Fibroblast of lung (primary cell): ENCODE results near the gene FAM20C. TPM values are rescaled to one million over a fixed set of nuclear protein-coding genes. Genes with fewer than 3 reads are reported as not detected.

ENCODE experiments used
- DNase-seq, 2 donors: peaks; one replicate each; pipeline versions ENCODE4 v3.0.0 to v3.0.0-alpha.2; 2010; ENCODE audit warnings: low read depth in 2 of 2
- H2AFZ ChIP-seq: 2 replicates; pipeline ENCODE4 v1.5.1; 2012; ENCODE audit warnings: low read length, control low read depth, inconsistent platforms
- H3K27ac ChIP-seq: 2 replicates; pipeline ENCODE4 v1.5.1; 2011; ENCODE audit warnings: low read length, control low read depth; ENCODE audit not compliant: insufficient read depth
- H3K27me3 ChIP-seq: 2 replicates; pipeline ENCODE4 v1.5.1; 2011; ENCODE audit warnings: mild to moderate bottlenecking, low read length; ENCODE audit not compliant: control insufficient read depth, insufficient read depth
- H3K36me3 ChIP-seq: 2 replicates; pipeline ENCODE4 v1.5.1; 2011; ENCODE audit warnings: low read length; ENCODE audit not compliant: control insufficient read depth, insufficient read depth
- H3K4me1 ChIP-seq: 2 replicates; pipeline ENCODE4 v1.5.1; 2011; ENCODE audit warnings: low read length; ENCODE audit not compliant: control insufficient read depth, insufficient read depth; ENCODE audit errors: extremely low read depth
- H3K4me2 ChIP-seq: 2 replicates; pipeline ENCODE4 v1.5.1; 2011; ENCODE audit warnings: low read length, control low read depth; ENCODE audit not compliant: insufficient read depth; ENCODE audit errors: extremely low read depth
- H3K4me3 ChIP-seq, 4 experiments: fragments of 200-600 bp in 1 of 4; sonication (generic) in 1 of 4; replicated peaks in 1 of 4; 2 replicates each; pipeline ENCODE4 v1.5.1; 2011 to 2016; ENCODE audit warnings: low read length in 4 of 4, low read depth in 3 of 4, mild to moderate bottlenecking in 3 of 4, control low read depth in 2 of 4, inconsistent platforms in 1 of 4, mixed read lengths in 1 of 4; ENCODE audit not compliant: insufficient read depth in 1 of 4; ENCODE audit errors: control extremely low read depth in 1 of 4
- H3K79me2 ChIP-seq: 2 replicates; pipeline ENCODE4 v1.5.1; 2012; ENCODE audit warnings: mild to moderate bottlenecking, low read length, inconsistent platforms; ENCODE audit not compliant: control insufficient read depth, insufficient read depth
- H3K9ac ChIP-seq: 2 replicates; pipeline ENCODE4 v1.5.1; 2011; ENCODE audit warnings: mild to moderate bottlenecking, low read length, control low read depth; ENCODE audit not compliant: insufficient read depth
- H3K9me3 ChIP-seq: 2 replicates; pipeline ENCODE4 v1.5.1; 2012; ENCODE audit warnings: low read depth, low read length; ENCODE audit not compliant: control insufficient read depth, insufficient read depth
- H4K20me1 ChIP-seq: 2 replicates; pipeline ENCODE4 v1.5.1; 2011; ENCODE audit warnings: low read length; ENCODE audit not compliant: control insufficient read depth, insufficient read depth; ENCODE audit errors: extremely low read depth
- EZH2 ChIP-seq: IDR thresholded peaks from 2 replicates; pipeline ENCODE4 v1.5.1; 2012; ENCODE audit warnings: low read length, control low read depth, mild to moderate bottlenecking; ENCODE audit errors: missing control alignments
- polyA plus RNA-seq, 2 donors: library from polyadenylated mRNA; depleted of rRNA in 1 of 2; stranded (reverse) in 1 of 2; unstranded in 1 of 2; fragments of >200 nt; gene quantifications; 2 replicates each; pipeline ENCODE4 v1.2.1, GENCODE V29; 2011 to 2012; ENCODE audit warnings: missing spikeins in 1 of 2
- total RNA-seq: library from RNA; depleted of rRNA; stranded (reverse); fragments of >200 nt; gene quantifications from 2 replicates; pipeline ENCODE4 v1.2.1, GENCODE V29; 2014
- TF ChIP-seq, protein P1 (sequence below), 2 donors: IDR thresholded peaks in 1 of 2; conservative IDR thresholded peaks in 1 of 2; 1 replicate in 1 of 2; 2 replicates in 1 of 2; pipeline ENCODE4 v1.5.1; 2011 to 2012; ENCODE audit warnings: low read length in 2 of 2, control low read depth in 1 of 2, inconsistent platforms in 1 of 2, low read depth in 1 of 2, mild to moderate bottlenecking in 1 of 2

FAM20C gene
- total and polyA plus RNA-seq, 2 donors (not counting 1 experiment from before 2014, with no cell fraction given) = 31.8 to 70.7 TPM

DNA sequence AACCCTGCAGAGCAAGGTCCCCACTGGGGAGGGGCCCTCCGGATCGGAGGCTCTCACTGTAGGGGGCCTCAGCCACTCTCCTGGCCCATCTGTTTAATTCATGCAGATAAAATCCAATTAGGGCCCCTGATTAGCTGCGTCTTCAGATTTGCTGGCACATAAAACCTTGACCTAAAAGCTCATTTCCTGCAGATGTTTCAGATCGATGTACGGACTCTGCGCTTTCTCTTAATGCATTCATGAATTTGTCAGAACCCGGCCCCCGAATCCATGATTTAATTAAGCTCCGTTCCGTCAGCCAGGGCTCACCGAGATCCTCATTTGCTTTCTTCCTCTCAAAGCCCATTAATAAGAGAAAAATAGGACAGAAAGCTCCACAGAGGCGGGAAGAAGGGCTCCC lies 57.6 kb downstream of the FAM20C start:
- H3K9ac ChIP-seq = no peak overlapping the region
- no peaks in the 10 kb centered on the region for H4K20me1 ChIP-seq
- no peak overlapping the region for H3K27ac ChIP-seq
- no peak overlapping the region for H2AFZ ChIP-seq
- H3K27me3 ChIP-seq = no peaks in the 10 kb centered on the region
- H3K36me3 ChIP-seq = peaks cover 31% of the 10 kb centered on the region
- no peak for DNase-seq
- no peak overlapping the region for H3K4me2 ChIP-seq
- no peaks in the 10 kb centered on the region for H3K4me1 ChIP-seq
- H3K9me3 ChIP-seq = no peaks in the 10 kb centered on the region
- TF ChIP-seq, protein P1, sequence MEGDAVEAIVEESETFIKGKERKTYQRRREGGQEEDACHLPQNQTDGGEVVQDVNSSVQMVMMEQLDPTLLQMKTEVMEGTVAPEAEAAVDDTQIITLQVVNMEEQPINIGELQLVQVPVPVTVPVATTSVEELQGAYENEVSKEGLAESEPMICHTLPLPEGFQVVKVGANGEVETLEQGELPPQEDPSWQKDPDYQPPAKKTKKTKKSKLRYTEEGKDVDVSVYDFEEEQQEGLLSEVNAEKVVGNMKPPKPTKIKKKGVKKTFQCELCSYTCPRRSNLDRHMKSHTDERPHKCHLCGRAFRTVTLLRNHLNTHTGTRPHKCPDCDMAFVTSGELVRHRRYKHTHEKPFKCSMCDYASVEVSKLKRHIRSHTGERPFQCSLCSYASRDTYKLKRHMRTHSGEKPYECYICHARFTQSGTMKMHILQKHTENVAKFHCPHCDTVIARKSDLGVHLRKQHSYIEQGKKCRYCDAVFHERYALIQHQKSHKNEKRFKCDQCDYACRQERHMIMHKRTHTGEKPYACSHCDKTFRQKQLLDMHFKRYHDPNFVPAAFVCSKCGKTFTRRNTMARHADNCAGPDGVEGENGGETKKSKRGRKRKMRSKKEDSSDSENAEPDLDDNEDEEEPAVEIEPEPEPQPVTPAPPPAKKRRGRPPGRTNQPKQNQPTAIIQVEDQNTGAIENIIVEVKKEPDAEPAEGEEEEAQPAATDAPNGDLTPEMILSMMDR (conservative IDR thresholded peaks at IDR 0.05 in 1 of 2, IDR thresholded peaks at IDR 0.05 in 1 of 2; ENCODE audit: low read depth in 1 of 2, low read length in 2 of 2) = no peak
- no peak for TF ChIP-seq EZH2
- no peak overlapping the region for H3K4me3 ChIP-seq
- peaks cover 3% of the 10 kb centered on the region for H3K79me2 ChIP-seq

DNA sequence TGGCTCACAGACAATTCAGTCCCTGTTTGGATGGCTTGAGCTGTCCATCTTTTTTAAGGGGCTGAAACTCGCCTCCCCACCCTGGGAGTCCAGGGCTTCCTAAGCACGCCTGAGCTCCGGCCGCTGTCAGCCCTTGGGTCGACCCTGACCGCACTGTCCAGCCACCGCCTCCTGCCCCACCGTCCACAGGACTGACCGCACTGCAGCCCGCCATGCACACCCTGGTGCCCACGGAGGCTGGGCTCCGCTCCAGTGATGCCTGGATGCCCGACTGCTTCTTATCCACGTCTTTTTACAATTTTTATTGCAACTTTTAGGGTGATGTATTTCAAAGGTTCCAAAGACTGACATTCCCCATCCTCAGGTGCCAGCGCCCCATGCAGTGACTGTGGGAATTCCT lies 58.2 kb downstream of the FAM20C start:
- no peaks in the 10 kb centered on the region for H3K79me2 ChIP-seq
- no peaks in the 10 kb centered on the region for H3K9me3 ChIP-seq
- no peak overlapping the region for H3K27ac ChIP-seq
- no peak for DNase-seq
- H3K4me1 ChIP-seq = no peaks in the 10 kb centered on the region
- no peak for TF ChIP-seq EZH2
- TF ChIP-seq, protein P1 (conservative IDR thresholded peaks at IDR 0.05 in 1 of 2, IDR thresholded peaks at IDR 0.05 in 1 of 2; ENCODE audit: low read depth in 1 of 2, low read length in 2 of 2) = no peak
- no peak overlapping the region for H3K9ac ChIP-seq
- no peak overlapping the region for H3K4me3 ChIP-seq
- no peak overlapping the region for H2AFZ ChIP-seq
- H4K20me1 ChIP-seq = no peaks in the 10 kb centered on the region
- no peaks in the 10 kb centered on the region for H3K27me3 ChIP-seq
- H3K36me3 ChIP-seq = peaks cover 31% of the 10 kb centered on the region
- H3K4me2 ChIP-seq = no peak overlapping the region

DNA sequence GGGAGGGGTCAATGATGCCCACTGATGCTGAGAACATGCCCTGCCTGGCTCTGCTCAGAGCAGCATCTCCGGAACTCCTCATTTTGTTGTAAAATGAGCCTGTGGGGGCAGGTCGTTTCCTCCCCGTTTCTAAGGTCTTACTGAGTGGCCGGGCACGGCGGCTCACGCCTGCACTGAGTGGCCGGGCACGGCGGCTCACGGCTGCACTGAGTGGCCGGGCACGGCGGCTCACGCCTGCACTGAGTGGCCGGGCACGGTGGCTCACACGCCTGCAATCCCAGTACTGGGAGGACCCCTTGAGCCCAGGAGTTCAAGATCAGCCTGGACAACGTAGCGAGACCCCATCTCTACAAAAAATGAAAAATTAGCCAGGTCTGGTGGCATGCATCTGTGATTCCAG lies 58.6 kb downstream of the FAM20C start:
- no peaks in the 10 kb centered on the region for H3K27me3 ChIP-seq
- TF ChIP-seq, protein P1 (conservative IDR thresholded peaks at IDR 0.05 in 1 of 2, IDR thresholded peaks at IDR 0.05 in 1 of 2; ENCODE audit: low read depth in 1 of 2, low read length in 2 of 2) = no peak
- no peak for TF ChIP-seq EZH2
- no peak overlapping the region for H2AFZ ChIP-seq
- H4K20me1 ChIP-seq = no peaks in the 10 kb centered on the region
- no peaks in the 10 kb centered on the region for H3K79me2 ChIP-seq
- no peak overlapping the region for H3K9ac ChIP-seq
- no peak overlapping the region for H3K4me2 ChIP-seq
- H3K4me1 ChIP-seq = no peaks in the 10 kb centered on the region
- no peaks in the 10 kb centered on the region for H3K9me3 ChIP-seq
- H3K27ac ChIP-seq = no peak overlapping the region
- DNase-seq = no peak
- no peak overlapping the region for H3K4me3 ChIP-seq
- H3K36me3 ChIP-seq = peaks cover 34% of the 10 kb centered on the region
